Caki2 (cell line): ENCODE data around the gene ADAMTS2. TPM values are rescaled to one million over a fixed set of nuclear protein-coding genes. Genes with fewer than 3 reads are reported as not detected.
A peak's percentile ranks its signal among the peaks of the same experiment; 100 is the strongest.

ENCODE experiments used
- DNase-seq: peaks from one replicate; pipeline ENCODE4 v3.0.0-alpha.2; 2015; ENCODE audit warnings: low read depth
- in situ Hi-C: cut with HindIII; loops from 2 replicates; pipeline ENCODE4 v1.10.0; 2016; ENCODE audit warnings: low sequenced_read_pairs, low pct_unique_long_range_greater_than_20kb, mixed read lengths
- total RNA-seq: library from RNA; depleted of rRNA; stranded (reverse); fragments of >200 nt; shearing (Covaris generic); gene quantifications from 2 replicates; pipeline ENCODE4 v1.2.3, GENCODE V29; 2014; ENCODE audit warnings: low replicate concordance

The ADAMTS2 gene
- total RNA-seq, 1 experiment from 2014 or later = 5.0 TPM

DNA sequence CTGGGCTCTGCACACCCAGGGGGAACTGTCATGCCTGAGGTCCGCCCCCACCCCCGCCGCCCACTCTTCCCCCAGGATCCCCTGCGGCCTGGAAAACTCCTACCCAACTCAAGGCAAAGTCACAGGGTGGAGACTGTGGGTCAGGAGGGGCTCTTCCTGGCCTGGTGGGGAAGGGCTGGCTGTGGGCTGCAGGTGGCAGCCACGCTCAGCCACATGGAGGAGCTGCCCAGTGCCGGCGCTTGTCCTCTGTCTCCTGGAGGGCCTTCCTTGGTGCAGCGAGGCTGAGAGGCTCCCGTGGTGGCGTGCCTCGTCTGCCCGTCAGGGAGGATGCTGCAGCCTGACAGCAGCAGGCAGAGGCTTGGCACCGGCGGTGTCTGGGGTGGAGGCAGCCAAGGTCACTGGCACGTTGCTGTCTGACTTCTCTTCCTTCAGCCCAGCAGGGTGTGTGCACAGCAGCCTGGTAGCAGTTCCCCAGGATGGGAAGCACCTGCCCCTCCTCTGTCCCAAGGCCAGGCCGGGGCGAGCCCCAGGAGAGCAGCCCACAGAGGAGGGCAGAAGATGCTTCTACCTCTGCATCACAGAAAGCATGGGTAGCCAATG lies 78.1 kb downstream of the ADAMTS2 start:
- no peak for DNase-seq
- in situ Hi-C loops = no loop called here

DNA sequence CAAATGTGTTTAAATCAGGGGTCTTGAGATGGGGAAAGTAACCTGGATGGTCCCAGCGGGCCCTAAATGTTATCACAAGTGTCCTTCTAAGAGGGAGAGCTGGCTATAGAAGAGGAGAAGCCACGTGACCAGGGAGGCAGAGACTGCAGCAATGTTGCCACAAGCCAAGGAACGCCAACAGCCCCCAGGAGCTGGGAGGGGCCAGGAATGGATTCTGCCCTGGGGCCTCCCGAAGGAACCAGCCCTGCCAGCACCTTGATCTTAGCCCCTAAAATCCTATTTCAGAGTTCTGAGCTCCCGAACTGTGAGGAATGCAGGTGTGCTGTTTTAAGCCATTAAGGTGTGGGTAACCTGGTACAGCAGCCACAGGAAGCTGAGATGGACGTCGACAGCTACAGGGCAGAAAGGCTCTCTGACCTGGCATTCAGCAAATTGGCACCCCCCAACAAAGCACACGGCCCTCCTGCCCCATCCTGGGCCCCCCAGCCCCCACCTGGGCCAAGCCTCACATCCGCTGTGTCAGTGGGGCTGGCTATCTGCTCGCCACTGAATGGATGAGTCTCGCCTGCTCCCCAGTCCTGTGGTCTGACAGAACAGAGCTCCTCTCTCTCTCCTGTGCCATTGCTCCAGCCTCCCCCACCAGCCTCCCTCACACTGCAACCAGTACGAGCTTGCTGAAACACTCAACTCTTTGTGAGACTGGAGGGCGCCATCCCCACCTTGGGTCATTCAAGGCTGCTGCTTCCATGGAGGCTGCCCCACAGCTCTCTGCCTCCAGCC lies 78.8 kb downstream of the ADAMTS2 start:
- no peak for DNase-seq
- in situ Hi-C loops = no loop called here

DNA sequence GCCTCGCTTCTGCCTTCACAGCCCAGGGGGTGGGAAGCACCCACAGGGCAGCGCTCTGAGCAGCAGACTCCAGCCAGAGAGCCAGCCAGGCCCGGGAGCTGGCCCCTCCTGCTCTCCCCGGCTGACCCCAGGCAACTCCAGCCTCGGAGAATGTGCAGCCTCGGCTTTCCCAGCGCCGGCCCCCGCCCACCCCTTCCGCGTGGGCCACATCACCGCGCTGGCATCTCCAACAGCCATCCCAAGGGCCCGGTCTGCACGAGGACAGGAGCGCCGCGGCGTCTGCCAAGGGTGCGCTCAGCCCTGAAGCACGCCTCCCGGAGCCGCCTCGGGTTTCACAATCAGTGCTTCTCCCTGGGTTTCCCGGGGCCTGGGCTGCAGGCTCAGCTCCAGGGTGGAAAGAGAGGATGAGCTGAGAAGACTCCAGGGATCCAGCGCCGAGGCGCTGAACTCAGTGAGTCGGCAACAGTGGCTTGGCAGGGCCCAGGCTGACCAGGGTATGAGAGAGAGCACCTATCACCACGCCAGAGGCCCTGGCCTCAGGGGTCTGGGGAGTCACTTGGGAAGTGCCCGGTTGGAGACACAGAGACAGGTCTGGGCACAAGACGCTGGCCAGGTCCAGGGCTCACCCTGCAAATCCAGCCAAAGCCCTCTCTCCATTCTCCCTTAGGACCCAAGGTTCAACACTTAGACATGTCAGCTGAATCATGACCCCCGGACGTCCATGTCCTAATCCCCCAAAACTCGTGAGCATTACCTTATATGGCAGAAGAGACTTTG lies 79.6 kb downstream of the ADAMTS2 start:
- in situ Hi-C loops = no loop called here
- peak; percentile 53 for DNase-seq

DNA sequence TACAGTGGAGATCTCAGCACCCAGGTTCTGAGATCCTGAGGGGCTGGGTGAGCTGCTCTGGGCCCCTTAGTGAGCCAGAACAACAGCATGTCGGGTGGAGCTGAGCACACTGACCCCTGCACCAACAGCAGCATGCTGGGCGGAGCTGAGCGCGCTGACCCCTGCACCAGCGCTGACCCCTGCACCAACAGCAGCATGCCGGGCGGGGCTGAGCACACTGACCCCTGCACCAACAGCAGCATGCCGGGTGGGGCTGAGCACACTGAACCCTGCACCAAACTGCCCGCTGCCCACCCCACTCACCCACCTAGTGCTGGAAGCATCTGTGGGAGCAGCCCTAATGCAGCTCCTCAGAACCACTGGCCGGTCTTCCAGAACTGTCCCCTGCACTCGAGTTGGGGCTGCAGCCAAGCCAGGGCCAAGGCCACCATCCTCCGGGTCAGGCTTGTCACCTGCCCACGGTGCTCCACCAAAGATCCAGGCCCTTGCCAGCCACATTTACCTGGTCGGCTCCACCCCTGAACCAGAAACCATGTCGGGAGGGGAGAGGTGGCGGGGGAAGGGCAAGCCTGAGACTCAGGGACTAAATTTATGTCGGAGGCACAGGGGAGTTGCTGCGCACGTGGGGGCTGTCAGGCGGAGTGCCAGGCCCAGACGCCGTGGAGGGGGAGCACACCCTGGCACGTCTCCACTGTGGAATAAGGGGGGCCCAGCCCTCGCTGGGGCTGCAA lies 80.3 kb downstream of the ADAMTS2 start:
- DNase-seq = no peak
- in situ Hi-C loops = no loop called here

DNA sequence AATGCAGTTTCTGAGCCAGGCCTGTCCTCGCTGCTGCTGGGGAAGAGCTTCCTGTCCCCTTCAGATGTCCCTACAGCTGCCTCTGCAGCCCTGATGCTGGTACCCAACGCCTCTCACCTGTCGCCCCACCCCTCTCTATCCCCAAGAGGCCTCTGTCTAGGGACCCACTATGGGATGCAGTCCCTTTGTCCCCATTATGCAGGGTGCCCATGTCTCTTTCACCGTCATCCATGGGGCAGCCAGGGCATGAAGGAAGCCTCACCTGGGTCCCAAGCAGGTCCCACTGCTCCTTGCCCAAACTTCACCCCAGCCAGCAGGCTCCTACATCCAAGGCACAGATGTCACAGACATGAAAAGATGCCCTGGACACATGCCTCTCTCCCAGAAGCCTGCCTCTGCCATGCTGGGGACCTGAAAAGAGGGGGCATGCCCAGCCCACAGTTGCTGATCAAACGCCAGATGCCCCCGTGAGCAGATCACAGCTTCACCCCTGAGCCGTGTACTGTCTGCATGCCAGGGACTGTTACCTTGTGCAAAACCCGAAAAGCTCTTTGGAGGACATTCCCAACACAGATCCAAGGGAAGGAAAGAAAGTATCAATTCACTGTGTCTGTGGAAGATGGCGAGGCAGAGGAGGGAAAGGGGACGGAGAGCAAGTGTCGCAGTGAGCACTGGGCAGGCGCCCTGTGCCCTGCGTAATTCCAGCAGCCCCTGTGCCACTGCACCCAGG lies 81.0 kb downstream of the ADAMTS2 start:
- DNase-seq = no peak
- in situ Hi-C loops = no loop called here

DNA sequence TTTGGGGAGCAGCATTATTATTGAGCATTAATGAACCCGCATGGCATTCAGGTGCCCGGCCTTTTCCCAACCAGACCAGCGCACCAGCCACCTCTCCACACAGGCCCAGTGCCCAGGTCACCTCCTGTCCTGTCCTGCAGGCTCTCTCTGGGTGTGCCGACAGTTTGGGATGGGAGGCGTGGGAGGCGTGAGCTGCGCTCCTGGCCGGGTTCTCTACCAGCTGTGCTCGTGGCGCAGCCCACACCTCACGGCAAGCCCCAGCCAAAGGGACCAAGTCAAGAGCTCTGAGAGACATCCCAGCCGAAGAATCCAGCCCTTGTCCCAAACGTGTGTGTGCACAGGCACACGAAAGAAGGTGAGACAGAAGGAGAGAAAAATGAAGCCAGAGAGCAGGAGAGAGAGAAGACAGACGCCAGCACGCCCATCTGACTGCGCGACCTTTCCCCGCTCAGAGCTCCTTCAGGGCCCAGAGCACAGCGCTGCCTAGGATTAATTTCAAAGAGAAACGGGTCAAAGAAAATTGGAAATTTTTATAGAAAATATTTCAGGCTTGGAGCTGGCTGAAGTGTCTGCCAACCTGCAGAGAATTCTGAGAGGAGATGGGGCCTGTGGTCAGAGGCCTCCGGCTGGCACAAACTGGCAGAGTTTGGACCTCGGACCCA lies 81.7 kb downstream of the ADAMTS2 start:
- in situ Hi-C loops = no loop called here
- DNase-seq = no peak

DNA sequence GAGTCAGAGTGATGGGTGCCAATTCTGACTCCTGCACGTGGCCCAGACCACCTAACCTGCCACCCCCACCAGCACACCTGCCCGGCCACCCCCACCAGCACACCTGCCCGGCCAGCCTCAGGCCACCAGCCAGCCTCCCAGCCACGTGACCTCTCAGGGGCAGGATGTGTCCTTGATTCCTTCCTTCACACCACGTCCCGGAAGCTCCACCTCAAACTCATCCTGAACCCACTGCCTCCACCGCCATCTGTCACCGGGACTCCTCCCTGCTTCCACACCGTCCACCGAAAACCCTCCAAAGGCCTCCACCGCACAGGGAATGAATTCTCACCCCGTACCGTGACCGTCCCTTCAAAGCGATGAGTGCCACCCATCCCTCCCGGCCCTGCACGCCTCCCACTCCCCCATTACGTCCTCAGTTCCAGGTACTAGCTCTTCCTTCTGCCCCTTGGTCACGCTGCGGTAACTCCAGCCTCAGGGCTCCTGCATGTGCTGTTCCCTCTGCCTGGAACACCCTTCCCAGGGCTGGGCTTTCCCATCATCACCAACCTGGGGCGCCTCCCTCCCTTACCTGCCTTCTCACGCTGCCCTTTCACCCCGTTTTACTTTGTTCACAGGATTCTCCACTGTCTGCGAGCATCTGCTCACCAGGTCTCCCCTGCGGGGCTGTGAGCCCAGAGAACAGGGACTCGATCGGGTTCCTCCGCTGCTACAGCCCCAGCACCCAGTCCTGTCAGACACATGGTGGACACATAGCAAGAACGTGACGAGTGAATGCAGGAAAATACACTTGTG lies 82.9 kb downstream of the ADAMTS2 start:
- DNase-seq = no peak
- in situ Hi-C loops = no loop called here

DNA sequence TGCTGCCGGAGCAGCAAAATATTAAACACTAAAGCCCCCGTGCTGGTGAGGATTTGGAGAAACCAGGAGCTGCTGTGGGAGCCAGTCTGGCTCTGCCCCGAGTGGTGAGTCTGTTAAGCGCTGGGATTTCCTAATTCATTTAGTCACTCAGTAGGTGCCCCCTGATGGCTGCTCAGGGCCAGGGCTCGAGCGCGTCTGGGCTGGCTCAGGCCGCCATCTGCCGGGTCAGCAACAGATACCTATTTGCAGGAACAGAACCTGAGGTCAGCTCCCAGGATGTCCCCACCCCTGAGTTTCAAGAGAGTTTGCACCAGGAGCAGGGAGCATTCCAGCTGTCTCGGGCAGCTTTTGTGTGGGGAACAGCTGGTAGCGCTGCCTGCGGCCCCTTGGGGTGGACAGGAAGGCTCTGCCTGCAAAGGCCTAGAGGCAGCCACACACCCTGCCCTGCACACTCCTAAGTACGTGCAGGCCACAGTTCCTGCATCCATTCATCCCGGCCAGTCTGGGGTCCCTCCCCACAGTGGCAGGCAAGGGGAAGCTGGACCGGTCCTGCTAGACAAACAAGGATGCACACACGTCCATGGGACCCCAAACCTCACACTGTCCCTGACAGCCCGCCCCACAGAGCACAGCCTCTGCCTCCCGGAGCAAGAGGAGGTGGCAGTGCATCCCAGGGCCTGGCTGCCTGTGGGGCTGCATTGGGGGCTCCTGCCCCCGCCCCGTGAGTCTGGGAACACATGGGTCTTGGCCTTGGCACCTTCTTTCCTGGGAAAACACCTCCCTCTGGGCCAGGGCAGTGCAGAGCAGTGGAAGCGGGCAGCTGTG lies 83.7 kb downstream of the ADAMTS2 start:
- in situ Hi-C loops = no loop called here
- DNase-seq = no peak

DNA sequence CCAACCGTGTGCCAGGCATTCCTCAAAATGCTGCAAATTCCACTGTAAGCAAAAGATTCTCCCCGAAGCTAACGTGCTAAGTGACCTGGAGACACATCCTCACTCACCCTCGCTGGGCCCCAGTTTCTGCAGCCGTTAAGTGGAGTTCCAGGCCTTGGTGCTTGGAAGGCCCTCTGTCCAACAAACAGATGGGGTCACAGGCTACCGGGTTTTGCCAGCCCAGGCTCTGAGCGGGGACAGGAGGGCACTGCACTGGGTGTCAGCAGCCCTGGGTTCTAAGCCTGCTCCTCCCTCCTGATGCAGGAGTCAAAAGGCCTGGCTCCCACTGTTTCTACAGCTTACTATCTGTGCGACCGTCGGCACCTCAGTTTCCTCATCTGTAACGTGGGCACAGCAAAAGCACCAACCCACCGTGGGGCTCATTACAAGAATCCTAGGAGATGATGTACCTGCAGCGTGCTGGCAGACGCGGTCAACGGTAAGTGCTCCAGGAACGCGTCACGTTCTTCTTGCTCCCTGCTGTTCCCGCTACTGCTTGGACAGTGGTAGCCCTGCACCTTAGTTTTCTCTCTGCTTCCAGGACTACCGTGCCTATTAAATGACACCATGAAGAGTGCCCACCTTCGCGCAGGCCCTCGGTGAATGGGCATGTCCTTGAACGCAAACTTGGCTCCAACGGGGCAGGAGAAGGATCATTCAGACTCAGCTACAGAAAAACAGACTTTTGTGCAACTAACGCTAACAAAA lies 84.8 kb downstream of the ADAMTS2 start:
- in situ Hi-C loops = no loop called here
- no peak for DNase-seq

DNA sequence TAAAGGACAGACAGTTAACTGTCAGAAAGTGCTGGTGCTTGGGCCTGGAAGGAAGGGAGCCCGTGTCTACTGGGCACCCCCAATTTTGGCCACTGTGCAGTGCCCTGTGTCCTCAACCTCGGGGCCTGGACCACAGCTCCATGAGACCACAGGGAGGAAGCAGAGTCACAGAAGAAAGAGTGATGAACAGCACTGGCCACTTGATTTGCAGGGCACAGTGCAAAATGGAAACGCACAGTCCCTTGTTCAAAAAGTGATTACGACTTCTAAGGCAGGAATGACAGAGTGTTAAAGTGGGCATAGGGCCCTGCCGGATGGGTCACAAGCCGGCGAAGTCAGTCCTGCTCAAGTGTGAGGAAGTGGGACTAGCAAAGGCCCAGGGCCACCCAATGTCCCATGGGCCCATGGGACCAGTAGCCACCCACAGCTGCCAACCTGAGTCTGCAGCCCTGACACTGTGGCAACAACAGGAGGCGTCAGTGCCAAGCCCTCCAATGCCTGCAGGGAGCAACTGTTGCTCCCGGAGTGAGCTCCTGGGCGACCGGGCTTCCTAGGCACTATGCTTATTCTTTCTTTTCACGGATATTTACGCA lies 85.4 kb downstream of the ADAMTS2 start:
- DNase-seq = no peak
- in situ Hi-C loops = no loop called here

DNA sequence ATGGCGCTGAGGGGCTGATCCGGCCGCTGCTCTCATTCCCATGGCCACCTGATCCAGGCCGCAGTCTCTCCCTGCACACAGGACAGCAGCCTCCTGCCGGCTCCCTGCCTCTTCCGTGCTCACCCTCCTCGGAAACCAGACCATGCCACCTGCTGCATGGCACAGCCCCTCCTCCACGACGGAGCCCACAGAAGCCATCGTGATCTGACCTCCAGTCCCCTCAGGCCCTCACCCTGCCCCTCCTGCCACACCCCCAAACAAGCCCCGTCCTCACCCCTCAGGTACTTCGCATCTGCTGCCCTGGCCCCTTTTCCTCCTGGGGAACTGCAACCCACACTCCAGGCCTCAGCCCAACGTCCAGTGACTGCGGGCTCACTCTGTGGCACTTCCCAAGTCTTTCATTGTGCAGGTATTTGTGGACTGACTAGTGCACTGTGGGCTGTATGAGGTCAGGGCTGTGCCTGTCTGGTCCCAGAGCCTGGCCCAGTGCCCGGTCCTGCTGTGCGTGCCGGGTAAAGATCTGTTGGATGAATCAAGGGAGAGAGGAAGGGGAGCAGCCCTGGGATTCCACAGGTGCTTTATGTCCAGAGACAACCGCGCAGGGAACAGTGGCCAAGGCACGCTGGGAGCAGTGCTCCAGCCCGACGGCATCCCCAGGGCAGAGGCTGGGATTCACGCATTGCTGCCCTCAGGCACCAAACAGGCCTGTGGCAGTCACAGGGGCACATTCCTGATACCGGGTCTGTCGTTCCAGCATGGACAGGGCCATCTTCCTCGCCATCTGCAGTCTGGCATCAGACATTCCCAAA lies 86.1 kb downstream of the ADAMTS2 start:
- no peak for DNase-seq

DNA sequence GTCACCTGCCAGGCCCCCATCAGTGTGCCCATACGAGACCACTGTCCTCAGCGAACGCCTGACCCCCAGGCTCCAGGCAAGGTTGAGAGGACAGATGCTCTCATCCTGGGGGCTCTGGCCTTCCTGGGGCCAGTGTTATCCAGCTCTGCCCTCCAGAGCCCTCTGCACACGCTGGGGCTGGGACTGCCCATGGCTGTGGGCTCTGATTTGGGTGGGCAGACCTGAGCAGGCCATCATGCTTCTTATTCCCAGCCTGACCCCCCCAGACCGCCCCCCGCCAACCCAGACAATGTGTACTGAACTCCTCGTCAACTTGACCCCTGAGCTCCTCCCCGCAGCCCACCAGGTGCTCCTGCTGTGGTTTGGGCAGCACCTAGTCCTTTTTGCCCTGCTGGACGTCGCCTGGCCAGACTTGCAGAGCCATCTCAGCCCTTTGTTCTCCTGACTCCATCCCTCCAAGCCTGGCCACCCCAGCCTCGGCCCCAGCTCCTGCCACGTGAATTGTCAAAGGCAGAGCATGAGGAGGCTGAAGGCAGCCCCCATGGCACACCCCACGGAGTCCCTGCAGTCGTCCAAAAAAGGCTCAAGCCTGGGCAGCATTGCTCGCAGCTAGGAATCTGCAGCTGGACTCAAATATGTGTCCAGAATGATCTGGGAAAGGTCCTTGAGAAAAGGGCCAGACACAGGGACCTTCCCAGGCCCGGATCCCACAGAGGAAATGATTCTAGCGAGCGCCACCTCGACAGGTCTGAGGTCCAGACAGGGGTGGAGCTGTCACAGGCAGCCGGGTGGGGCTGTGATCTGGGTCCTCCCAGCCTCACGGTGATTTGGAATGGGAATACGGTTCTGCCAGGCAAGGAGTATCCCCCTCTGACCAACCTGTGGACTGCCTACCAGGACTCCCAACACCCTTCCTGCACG lies 87.0 kb downstream of the ADAMTS2 start:
- DNase-seq = no peak
- in situ Hi-C loops = no loop called here

More for the DNA sequence above, 86.1 kb downstream of the ADAMTS2 start:
- in situ Hi-C loops = no loop called here

DNA sequence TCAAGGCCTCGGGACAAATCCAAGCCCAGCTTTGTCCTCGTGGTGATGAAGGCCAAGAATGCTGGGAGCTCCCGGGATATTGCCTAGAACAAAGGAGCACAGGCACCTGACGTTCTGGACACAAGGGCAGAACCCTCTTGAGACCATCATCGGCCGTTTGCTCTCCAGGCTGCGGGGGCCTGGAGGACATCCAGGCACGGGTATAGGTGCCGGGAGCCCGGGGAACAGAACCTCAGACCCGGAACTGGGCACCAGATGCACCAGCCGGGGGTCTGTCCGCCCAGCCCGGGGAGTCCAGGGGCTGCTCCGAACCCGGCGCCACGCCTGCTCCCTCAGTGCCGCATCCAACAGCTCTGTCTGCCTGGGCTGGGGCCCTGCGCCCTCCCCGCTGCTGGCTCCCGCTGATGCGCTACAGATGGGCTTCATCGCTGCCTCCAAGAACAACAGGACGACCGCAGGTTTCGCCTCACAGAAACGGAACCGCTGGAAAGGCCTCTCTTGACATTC lies 88.0 kb downstream of the ADAMTS2 start:
- DNase-seq = no peak
- in situ Hi-C loops = no loop called here
